GM18517 (cell line): ENCODE measurements around the gene MAP3K21.

Experiments used
- ATAC-seq: cut with Tn5 transposase; IDR thresholded peaks from one replicate; pipeline ENCODE4 v1.9.1; 2021; ENCODE audit warnings: mild to moderate bottlenecking, moderate library complexity; ENCODE audit not compliant: unreplicated experiment

The MAP3K21 gene

DNA sequence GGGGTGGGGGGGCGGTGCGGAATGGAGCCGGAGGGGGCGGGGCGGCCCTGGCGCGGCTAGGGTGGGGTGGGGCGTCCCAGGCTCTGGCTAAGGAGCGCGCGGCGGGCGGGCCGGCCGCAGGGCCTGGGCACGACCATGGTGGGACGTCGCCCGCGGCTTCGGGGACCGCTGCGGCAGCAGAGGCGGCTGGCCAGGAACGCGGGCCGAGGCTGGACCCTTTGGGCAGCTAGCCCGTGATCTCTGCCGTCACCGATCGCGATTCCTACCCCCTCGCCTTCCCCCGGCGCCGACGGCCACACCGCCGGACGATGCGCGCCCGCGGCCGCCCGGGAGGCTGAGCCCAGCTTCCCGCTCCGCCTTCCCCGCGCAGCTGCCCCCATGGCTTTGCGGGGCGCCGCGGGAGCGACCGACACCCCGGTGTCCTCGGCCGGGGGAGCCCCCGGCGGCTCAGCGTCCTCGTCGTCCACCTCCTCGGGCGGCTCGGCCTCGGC, at the start of gene MAP3K21:
MAP3K21 (plus strand) TSS at position 74 of the 491 bp plus-strand sequence; CDS start at position 379, 305 bp downstream.
- ATAC-seq: peak; percentile 43

GRCh38 chr1:233278631-233279030, 48.9 kb upstream of the MAP3K21 start:
- ATAC-seq: no peak

- no peak for ATAC-seq
Observed at GRCh38 chr1:233279971-233280370, 47.6 kb upstream of the MAP3K21 start.

DNA sequence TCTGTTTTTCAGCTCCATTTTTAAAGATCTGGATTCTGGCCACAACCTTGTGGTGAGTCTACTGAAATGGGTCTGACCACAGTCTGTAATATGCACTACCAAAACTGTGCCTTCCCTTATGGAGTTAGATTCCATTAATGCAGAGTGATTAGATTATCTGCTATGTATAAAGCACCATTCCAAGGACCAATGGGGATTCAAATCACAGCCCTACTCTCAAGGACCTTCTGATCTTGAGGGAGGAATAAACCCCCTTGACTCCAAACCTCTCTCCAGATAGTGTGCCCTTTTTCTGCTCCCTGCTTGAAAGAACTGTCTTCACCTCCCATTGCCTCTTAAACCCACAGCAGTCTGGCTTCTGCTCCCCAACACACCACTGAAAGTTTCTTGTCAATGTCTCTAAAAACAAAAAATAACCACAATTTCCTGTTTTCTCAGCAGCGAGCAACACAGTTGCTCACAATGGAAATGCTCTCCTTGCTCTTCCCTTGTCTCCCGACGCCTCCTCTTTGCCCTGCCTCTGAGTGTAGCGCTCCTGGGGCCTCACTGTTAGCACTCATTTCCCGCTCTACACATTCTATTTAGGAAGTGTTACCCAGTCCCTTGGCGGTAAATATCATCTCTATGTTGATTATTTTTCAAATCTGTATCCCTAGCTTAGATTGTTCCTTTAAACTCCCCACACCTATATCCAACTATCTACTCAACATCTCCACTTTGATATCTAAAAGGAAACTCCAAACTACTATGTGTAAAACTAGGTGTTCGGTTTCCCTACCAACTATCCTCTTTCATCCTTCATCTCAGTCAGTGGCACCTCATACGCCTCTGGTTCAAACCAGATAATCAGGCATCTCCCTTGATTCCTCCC, 45.6 kb upstream of the MAP3K21 start:
- peak; percentile 96 for ATAC-seq

GRCh38 chr1:233282582-233282886, 45.0 kb upstream of the MAP3K21 start:
- no peak for ATAC-seq

- ATAC-seq: no peak
Observed at GRCh38 chr1:233289676-233290075, 37.8 kb upstream of the MAP3K21 start.

- ATAC-seq: no peak
Observed at GRCh38 chr1:233290396-233291034, 37.0 kb upstream of the MAP3K21 start.

GRCh38 chr1:233293556-233294446, 33.7 kb upstream of the MAP3K21 start:
- no peak for ATAC-seq

DNA sequence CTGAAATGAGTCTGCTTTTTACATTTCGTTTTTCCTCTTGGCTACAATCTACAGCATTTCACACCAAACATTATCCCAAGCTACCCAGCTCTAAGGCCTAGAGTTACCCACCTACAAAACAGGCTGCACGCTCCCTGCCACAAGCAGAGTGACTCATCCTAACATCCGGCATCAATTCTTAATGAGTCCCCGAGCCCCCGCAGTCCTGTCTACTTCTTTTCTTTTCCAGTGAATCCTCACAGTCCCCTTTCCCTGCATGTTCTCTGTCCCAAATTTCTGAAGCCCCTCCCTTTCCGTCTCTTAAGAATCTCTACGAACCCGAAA, 32.6 kb upstream of the MAP3K21 start:
- ATAC-seq: peak; percentile 41

DNA sequence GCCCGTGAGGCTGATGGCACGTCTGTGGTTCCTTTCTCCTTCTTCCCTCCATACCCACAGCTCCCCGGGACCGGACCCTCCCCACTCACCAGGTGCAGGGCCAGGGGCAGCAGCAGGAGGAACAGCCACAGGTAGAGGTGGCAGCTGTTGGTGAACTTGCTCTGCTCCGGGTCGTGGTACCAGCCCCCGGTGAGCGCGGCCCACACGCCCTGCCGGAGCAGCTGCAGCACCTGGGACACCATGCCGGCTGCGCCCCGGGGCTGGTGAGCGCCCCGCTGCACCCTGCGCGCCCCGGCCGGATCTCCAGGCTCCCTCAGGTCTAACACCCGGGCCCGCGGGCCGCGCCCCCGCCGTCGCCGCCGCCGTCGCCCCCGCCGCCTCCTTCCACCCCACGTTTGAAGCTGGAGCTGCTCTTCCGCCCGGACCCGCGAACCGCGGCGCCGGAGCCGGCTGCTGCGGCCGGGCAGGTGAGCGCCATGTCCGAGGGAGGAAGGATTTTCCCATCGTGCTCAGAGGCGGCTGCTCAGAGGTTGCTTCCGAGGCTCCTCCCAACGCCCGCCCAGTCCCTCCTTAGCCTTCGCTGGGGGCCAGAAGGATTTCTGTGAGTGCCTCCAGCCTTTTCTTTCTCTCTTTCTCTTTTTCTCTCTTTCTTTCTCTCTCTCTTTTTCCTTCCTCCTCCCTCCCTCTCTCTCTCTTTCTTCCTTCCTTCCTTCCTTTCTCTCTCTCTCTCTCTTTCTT, 32.1 kb upstream of the MAP3K21 start, which contains the start of gene PCNX2:
PCNX2 (minus strand) TSS at position 489 of the 738 bp plus-strand sequence; CDS start at position 242, 247 bp downstream.
- ATAC-seq: peak; percentile 92

DNA sequence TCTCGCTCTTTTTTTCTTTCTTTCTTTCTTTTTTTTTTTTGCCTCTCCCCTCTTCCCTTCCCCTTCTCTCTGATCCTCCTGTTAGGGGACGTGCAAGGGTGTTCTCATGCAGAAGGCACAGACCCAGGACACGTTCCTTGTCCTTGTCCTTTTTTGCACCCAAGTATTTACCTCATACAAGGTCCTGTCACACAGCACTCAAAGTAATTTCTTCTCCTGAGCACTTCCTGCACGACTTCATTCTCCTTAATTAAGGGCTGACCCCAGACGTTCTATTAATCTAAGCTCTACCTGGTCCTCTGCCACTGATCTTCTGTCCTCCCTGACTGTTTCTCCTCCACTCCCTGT, 31.6 kb upstream of the MAP3K21 start:
- ATAC-seq: no peak

GRCh38 chr1:233299450-233299849, 28.1 kb upstream of the MAP3K21 start:
- no peak for ATAC-seq

GRCh38 chr1:233300326-233300725, 27.2 kb upstream of the MAP3K21 start:
- no peak for ATAC-seq

GRCh38 chr1:233304489-233305102, 22.9 kb upstream of the MAP3K21 start:
- no peak for ATAC-seq

- no peak for ATAC-seq
Observed at GRCh38 chr1:233313434-233314155, 13.9 kb upstream of the MAP3K21 start.

- no peak for ATAC-seq
Observed at GRCh38 chr1:233315718-233316301, 11.7 kb upstream of the MAP3K21 start.

DNA sequence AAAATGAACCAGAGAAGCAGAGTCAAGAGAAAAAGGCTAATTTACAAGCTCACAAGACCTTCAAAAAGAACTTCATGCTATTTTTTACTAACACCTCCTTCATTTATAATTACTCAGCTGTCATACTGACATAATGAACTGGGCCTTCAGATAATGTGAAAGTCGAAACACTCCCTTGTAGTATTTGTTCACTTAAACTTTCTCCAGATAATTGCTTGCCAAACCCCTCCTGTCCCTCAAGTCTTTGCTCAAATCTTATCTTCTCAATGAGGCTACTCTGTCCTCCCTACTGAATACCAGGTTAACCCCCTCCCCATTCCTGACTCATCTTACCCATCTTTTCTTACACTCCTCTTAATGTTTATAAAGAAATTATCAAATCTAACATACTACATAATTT, 11.1 kb upstream of the MAP3K21 start:
- ATAC-seq: no peak

DNA sequence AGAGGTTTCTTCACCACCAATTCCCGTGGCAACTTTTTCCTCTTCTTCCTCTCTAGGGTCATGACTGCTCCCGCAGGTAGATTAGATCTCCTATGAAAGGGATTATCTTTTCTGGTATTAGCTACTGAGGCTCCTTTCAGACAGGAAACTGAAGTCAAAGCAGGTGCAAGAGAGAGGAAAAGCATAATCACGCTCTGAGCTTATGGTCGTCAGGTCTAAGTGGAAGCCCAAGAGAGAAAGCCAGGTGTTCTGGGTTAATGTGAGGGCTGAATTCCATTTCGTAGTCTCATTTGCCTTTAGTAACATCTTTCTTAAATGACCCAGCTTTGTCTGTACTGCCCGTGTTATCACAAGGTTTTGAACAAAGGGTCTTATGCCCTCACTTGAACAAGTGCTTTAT, 8.3 kb upstream of the MAP3K21 start:
- ATAC-seq: no peak

DNA sequence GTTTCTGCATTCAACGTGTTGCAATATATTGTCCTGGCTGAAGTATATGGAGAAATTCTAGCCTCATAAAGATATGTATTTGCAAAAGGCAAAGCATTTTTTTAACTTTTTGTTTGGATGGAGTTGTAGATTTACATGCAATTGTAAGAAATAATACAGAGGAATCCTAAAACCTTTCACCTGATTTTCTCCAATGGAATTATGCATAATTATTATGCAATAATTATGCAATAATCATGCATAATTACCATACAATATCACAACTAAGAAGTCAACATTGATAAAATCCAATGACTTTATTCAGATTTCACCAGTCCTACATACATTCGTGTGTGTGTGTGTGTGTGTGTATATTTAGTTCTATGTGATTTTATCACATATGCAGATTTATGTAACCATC, 7.5 kb upstream of the MAP3K21 start:
- ATAC-seq: no peak
